GM12878 (cell line): ENCODE results near the gene LEF1. TPM values are rescaled to one million over a fixed set of nuclear protein-coding genes. Genes with fewer than 3 reads are reported as not detected.
A peak's percentile ranks its signal among the peaks of the same experiment; 100 is the strongest.

ENCODE experiments used
- ATF7 ChIP-seq: fragments of 450-650 bp; IDR thresholded peaks from 2 replicates; pipeline ENCODE4 v1.6.1; 2016; ENCODE audit warnings: low read depth, mild to moderate bottlenecking
- BCL3 ChIP-seq: IDR thresholded peaks from 2 replicates; pipeline ENCODE4 v1.6.1; 2011; ENCODE audit warnings: borderline replicate concordance, low read depth, mild to moderate bottlenecking, moderate library complexity, low read length; ENCODE audit not compliant: insufficient read depth, poor library complexity, severe bottlenecking
- EED ChIP-seq: sonication (generic); IDR thresholded peaks from 2 replicates; pipeline ENCODE4 v1.6.1; 2016; ENCODE audit warnings: antibody characterized with exemption, low read depth
- IKZF2 ChIP-seq, 2 experiments: fragments of 450-650 bp; IDR thresholded peaks; 2 replicates each; pipeline ENCODE4 v1.6.1; 2017; ENCODE audit warnings: mild to moderate bottlenecking in 2 of 2, moderate library complexity in 2 of 2
- MTA3 ChIP-seq: IDR thresholded peaks from 2 replicates; pipeline ENCODE4 v1.6.1; 2012; ENCODE audit warnings: low read length, inconsistent platforms, borderline replicate concordance
- NR2F1 ChIP-seq: fragments of 450-650 bp; conservative IDR thresholded peaks from 2 replicates; pipeline ENCODE4 v1.6.1; 2017; ENCODE audit warnings: mild to moderate bottlenecking
- PAX5 ChIP-seq: IDR thresholded peaks from 2 replicates; pipeline ENCODE4 v1.6.1; 2011; ENCODE audit warnings: low read depth, low read length, borderline replicate concordance
- RAD51 ChIP-seq: fragments of 450-650 bp; IDR thresholded peaks from 2 replicates; pipeline ENCODE4 v1.6.1; 2016; ENCODE audit warnings: moderate library complexity, mild to moderate bottlenecking, inconsistent platforms
- RCOR1 ChIP-seq: conservative IDR thresholded peaks from 2 replicates; pipeline ENCODE4 v1.6.1; 2012; ENCODE audit warnings: low read depth, low read length, improper control_type of control experiment
- RELB ChIP-seq: fragments of 450-650 bp; IDR thresholded peaks from 2 replicates; pipeline ENCODE4 v1.6.1; 2017; ENCODE audit warnings: low read depth, mild to moderate bottlenecking, moderate library complexity
- SMAD1 ChIP-seq: fragments of 450-650 bp; IDR thresholded peaks from 2 replicates; pipeline ENCODE4 v1.6.1; 2018; ENCODE audit warnings: mild to moderate bottlenecking, low read depth; ENCODE audit not compliant: partially characterized antibody
- SMC3 ChIP-seq: IDR thresholded peaks from 2 replicates; pipeline ENCODE4 v1.6.1; 2011; ENCODE audit warnings: low read length, improper control_type of control experiment, borderline replicate concordance
- SREBF1 ChIP-seq: IDR thresholded peaks from 2 replicates; pipeline ENCODE4 v1.6.1; 2012; ENCODE audit warnings: mild to moderate bottlenecking, low read length
- SUZ12 ChIP-seq: fragments of 200-600 bp; sonication (generic); IDR thresholded peaks from one replicate; pipeline ENCODE4 v1.6.1; 2018; ENCODE audit warnings: antibody characterized with exemption, mild to moderate bottlenecking; ENCODE audit not compliant: unreplicated experiment
- WRNIP1 ChIP-seq: IDR thresholded peaks from 2 replicates; pipeline ENCODE4 v1.6.1; 2011; ENCODE audit warnings: low read depth, low read length, improper control_type of control experiment, borderline replicate concordance
- ZBED1 ChIP-seq: IDR thresholded peaks from 2 replicates; pipeline ENCODE4 v1.6.1; 2016; ENCODE audit warnings: borderline replicate concordance
- ZNF592 ChIP-seq: fragments of 450-650 bp; IDR thresholded peaks from 2 replicates; pipeline ENCODE4 v1.6.1; 2017; ENCODE audit warnings: mild to moderate bottlenecking, moderate library complexity
- polyA plus RNA-seq, 11 experiments: library from polyadenylated mRNA; depleted of rRNA in 4 of 11; unstranded in 6 of 11; stranded (reverse) in 5 of 11; fragments of >200 nt; fragmentation: Nextera tagmentation in 4 of 11; fragmentation: Illumina TruSeq in 1 of 11; extraction: Ambion mirVana in 4 of 11; extraction: Trizol in 1 of 11; gene quantifications; 1 replicate in 1 of 11; 2 replicates in 10 of 11; pipeline versions ENCODE4 v1.2.1 to v1.2.3, GENCODE V29; 2011 to 2016; ENCODE audit warnings: inconsistent platforms in 2 of 11, missing spikeins in 2 of 11, low read depth in 1 of 11
- total RNA-seq, 4 experiments: library from RNA; depleted of rRNA in 3 of 4; stranded (reverse); fragments of >200 nt in 3 of 4; fragmentation: Illumina TruSeq in 1 of 4; extraction: Trizol in 1 of 4; gene quantifications; 2 replicates each; pipeline versions ENCODE4 v1.2.1 to v1.2.3, GENCODE V29; 2013 to 2021

Gene LEF1
- total and polyA plus RNA-seq, 10 of the 15 experiments (the other 5 are each of a cell fraction or from before 2014, with no cell fraction given) = 10.2 to 38.1 (median 19.5) TPM

DNA sequence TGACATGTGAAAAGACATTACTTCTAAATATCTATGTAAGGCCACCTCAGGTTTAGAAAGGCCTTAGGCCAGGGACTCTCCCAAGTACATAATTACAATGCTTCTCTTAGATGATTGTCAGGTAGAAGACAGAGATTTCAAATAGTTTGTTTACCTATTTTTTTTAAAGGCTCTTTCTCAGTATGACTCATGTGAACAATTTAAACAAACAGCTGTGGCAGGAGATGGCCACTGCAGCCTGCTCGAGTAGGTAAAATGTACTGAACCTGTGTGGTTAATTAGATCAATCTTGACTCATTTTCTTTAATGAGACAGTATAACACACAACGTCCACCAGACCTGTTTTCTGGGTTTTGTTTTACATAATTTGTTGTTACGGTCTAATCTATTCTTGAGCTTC, 50.2 kb downstream of the LEF1 start (continued):
- TF ChIP-seq ZNF592 (no peak), IKZF2 (IDR thresholded peaks at IDR 0.05) (peak; percentile 58 to 79; a peak in 3 of 4 replicates), SUZ12 (no peak), EED (no peak), NR2F1 (peak; percentile 83), ZBED1 (peak; percentile 63; the same call in 1 of the 2 replicates), SMAD1 (peak; percentile 69), SREBF1 (no peak), ATF7 (peak; percentile 87), BCL3 (peak; percentile 57), SMC3 (no peak), RAD51 (no peak), WRNIP1 (no peak), RELB (peak; percentile 68; the same call in 1 of the 2 replicates), MTA3 (peak; percentile 77; the same call in 1 of the 2 replicates), RCOR1 (peak; percentile 84; the same call in 1 of the 2 replicates), PAX5 (no peak)
